Tibial nerve (tissue), 4 donors: ENCODE results near the gene VWC2. TPM values are rescaled to one million over a fixed set of nuclear protein-coding genes. Genes with fewer than 3 reads are reported as not detected.

Experiments used
- DNase-seq, 2 donors: peaks; one replicate each; pipeline ENCODE4 v3.0.0-alpha.2; 2019; ENCODE audit warnings: low spot score in 2 of 2
- H3K27ac ChIP-seq, 4 donors: fragments of 200-600 bp; sonication (generic) in 3 of 4; one replicate each; pipeline ENCODE4 v1.5.1; 2017 to 2019; ENCODE audit warnings: mild to moderate bottlenecking in 1 of 4
- H3K27me3 ChIP-seq, 2 donors: fragments of 200-600 bp; sonication (generic) in 1 of 2; one replicate each; pipeline versions ENCODE4 v1.5.1 to v1.6.0; 2017 to 2019
- H3K36me3 ChIP-seq, 3 donors: fragments of 200-600 bp; sonication (generic); one replicate each; pipeline ENCODE4 v1.5.1; 2018 to 2019
- H3K4me1 ChIP-seq, 4 donors: fragments of 200-600 bp; sonication (generic) in 3 of 4; one replicate each; pipeline ENCODE4 v1.5.1; 2017 to 2019
- H3K4me3 ChIP-seq, 4 donors: fragments of 200-600 bp; sonication (generic) in 3 of 4; one replicate each; pipeline ENCODE4 v1.5.1; 2017 to 2019; ENCODE audit warnings: mild to moderate bottlenecking in 1 of 4, moderate library complexity in 1 of 4
- H3K9me3 ChIP-seq, 4 donors: fragments of 200-600 bp; sonication (generic) in 3 of 4; one replicate each; pipeline ENCODE4 v1.5.1; 2017 to 2019
- CTCF ChIP-seq, 5 experiments: fragments of 200-600 bp in 3 of 5; fragments of 450-650 bp in 2 of 5; sonication (generic) in 3 of 5; IDR thresholded peaks; one replicate each; pipeline ENCODE4 v1.5.1; 2016 to 2019; ENCODE audit warnings: antibody characterized with exemption in 5 of 5, mild to moderate bottlenecking in 3 of 5, moderate library complexity in 2 of 5
- EP300 ChIP-seq, 2 donors: sonication (generic); formaldehyde crosslinking; IDR thresholded peaks; one replicate each; pipeline ENCODE4 v1.6.1; 2017; ENCODE audit warnings: antibody characterized with exemption in 2 of 2, mild to moderate bottlenecking in 1 of 2
- POLR2A ChIP-seq, 2 donors: fragments of 450-650 bp; IDR thresholded peaks; one replicate each; pipeline ENCODE4 v1.6.1; 2017; ENCODE audit warnings: antibody characterized with exemption in 2 of 2, mild to moderate bottlenecking in 2 of 2, moderate library complexity in 2 of 2
- WGBS, 2 donors: methylation state at CpG; one replicate each; pipeline ENCODE4 v1.1.5; 2018; 5-methylcytosine and 5-hydroxymethylcytosine counted together
- total RNA-seq, 4 donors: library from RNA; depleted of rRNA; stranded (reverse); fragments of >200 nt; gene quantifications; one replicate each; pipeline ENCODE4 v1.1.0, GENCODE V29; 2016

Gene VWC2
- total RNA-seq, 4 donors from 2014 or later, result under 0.01 to 0.20 (median under 0.01) TPM

- TF ChIP-seq EP300 (IDR thresholded peaks at IDR 0.05) (no peak), POLR2A (IDR thresholded peaks at IDR 0.05) (no peak), CTCF (IDR thresholded peaks at IDR 0.05) (no peak)
- no peak overlapping the region for H3K4me3 ChIP-seq
- DNase-seq, result no peak
- H3K36me3 ChIP-seq, result no peaks in the 10 kb centered on the region
- no peaks in the 10 kb centered on the region for H3K27me3 ChIP-seq
- no peaks in the 10 kb centered on the region for H3K4me1 ChIP-seq
- 55 to 58% methylated on average over 4 of the region's 4 CpGs for WGBS, 2 donors
- H3K27ac ChIP-seq, result no peak overlapping the region
- peaks cover 0 to 6% (median 0%) of the 10 kb centered on the region in 4 donors for H3K9me3 ChIP-seq
Observed at GRCh38 chr7:49893131-49893530, 119.7 kb downstream of the VWC2 start.

DNA sequence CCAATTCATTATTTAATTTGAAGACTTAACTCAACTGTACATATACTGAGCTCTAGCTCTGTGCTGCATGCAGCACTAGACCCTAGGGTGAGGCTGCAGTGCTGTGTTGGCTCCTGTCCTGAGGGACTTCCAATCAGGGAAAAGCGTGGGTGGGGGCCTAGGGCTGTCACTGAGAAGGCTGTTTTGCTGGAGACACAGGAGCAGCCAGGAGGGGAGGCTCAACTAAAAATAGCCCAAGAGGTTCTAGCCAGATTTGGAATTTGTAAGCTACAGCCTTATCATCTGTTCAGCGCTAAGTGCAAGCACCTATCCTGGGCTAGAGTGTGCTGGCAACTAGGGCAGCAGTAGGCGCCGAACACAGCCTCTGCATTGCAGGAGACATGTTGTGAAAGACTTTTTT, 121.1 kb downstream of the VWC2 start:
- H3K4me3 ChIP-seq, result no peak overlapping the region
- H3K27ac ChIP-seq, result no peak overlapping the region
- H3K36me3 ChIP-seq, result no peaks in the 10 kb centered on the region
- H3K9me3 ChIP-seq, result peaks cover 0 to 6% (median 0%) of the 10 kb centered on the region in 4 donors
- no peaks in the 10 kb centered on the region for H3K4me1 ChIP-seq
- 91 to 95% methylated on average over 4 of the region's 4 CpGs for WGBS, 2 donors
- TF ChIP-seq EP300 (IDR thresholded peaks at IDR 0.05) (no peak), CTCF (IDR thresholded peaks at IDR 0.05) (no peak), POLR2A (IDR thresholded peaks at IDR 0.05) (no peak)
- H3K27me3 ChIP-seq, result no peaks in the 10 kb centered on the region
- no peak for DNase-seq

DNA sequence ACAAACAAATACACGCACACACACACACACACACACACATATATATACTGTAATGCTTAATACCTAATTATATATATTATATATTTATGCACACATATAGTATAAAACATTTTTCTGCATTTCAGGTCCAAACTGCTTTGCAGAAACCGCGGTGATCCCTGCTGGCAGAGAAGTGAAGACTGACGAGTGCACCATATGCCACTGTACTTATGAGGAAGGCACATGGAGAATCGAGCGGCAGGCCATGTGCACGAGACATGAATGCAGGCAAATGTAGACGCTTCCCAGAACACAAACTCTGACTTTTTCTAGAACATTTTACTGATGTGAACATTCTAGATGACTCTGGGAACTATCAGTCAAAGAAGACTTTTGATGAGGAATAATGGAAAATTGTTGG, 138.5 kb downstream of the VWC2 start:
- Histone ChIP-seq H3K9me3 (no peaks in the 10 kb centered on the region), H3K4me3 (no peak overlapping the region), H3K36me3 (no peaks in the 10 kb centered on the region), H3K27me3 (no peaks in the 10 kb centered on the region), H3K4me1 (no peaks in the 10 kb centered on the region), H3K27ac (no peak overlapping the region)
- DNase-seq, result no peak
- no peak for TF ChIP-seq EP300 (IDR thresholded peaks at IDR 0.05)
- no peak for TF ChIP-seq CTCF (IDR thresholded peaks at IDR 0.05)
- no peak for TF ChIP-seq POLR2A (IDR thresholded peaks at IDR 0.05)
- WGBS, 2 donors, result 82 to 85% methylated on average over 8 of the region's 8 CpGs

GRCh38 chr7:49926720-49927119, 153.3 kb downstream of the VWC2 start:
- WGBS, 2 donors, result 75 to 93% methylated on average over 6 of the region's 6 CpGs
- Histone ChIP-seq H3K4me3 (no peak overlapping the region), H3K9me3 (peaks cover 0 to 3% (median 0%) of the 10 kb centered on the region in 4 donors), H3K4me1 (no peaks in the 10 kb centered on the region), H3K27ac (no peak overlapping the region), H3K27me3 (no peaks in the 10 kb centered on the region), H3K36me3 (no peaks in the 10 kb centered on the region)
- TF ChIP-seq EP300 (IDR thresholded peaks at IDR 0.05), result no peak
- no peak for TF ChIP-seq POLR2A (IDR thresholded peaks at IDR 0.05)
- TF ChIP-seq CTCF (IDR thresholded peaks at IDR 0.05), result no peak
- no peak for DNase-seq

GRCh38 chr7:49927631-49928030, 154.2 kb downstream of the VWC2 start:
- TF ChIP-seq EP300 (IDR thresholded peaks at IDR 0.05) (no peak), CTCF (IDR thresholded peaks at IDR 0.05) (no peak), POLR2A (IDR thresholded peaks at IDR 0.05) (no peak)
- Histone ChIP-seq H3K9me3 (peaks cover 0 to 12% (median 0%) of the 10 kb centered on the region in 4 donors), H3K27me3 (no peaks in the 10 kb centered on the region), H3K4me3 (no peak overlapping the region), H3K27ac (no peak overlapping the region), H3K4me1 (no peaks in the 10 kb centered on the region), H3K36me3 (no peaks in the 10 kb centered on the region)
- 83 to 87% methylated on average over 5 of the region's 5 CpGs for WGBS, 2 donors
- no peak for DNase-seq
